HepG2 (cell line): ENCODE measurements around the gene GPS2. TPM values are rescaled to one million over a fixed set of nuclear protein-coding genes. Genes with fewer than 3 reads are reported as not detected.

Experiments
- AKNA ChIP-seq: sonication (generic); formaldehyde crosslinking; IDR thresholded peaks from 2 replicates; pipeline ENCODE4 v1.4.0; 2020; ENCODE audit warnings: missing genetic modification reagents, borderline replicate concordance
- ASH2L ChIP-seq: fragments of 300-600, 200-600 bp; sonication (generic); IDR thresholded peaks from 2 replicates; pipeline ENCODE4 v1.7.0; 2017; ENCODE audit warnings: low read depth, mild to moderate bottlenecking, moderate library complexity, mixed read lengths, low read length; ENCODE audit not compliant: insufficient read length
- KLF15 ChIP-seq: sonication (generic); formaldehyde crosslinking; IDR thresholded peaks from 2 replicates; pipeline ENCODE4 v1.8.1; 2023; ENCODE audit warnings: borderline replicate concordance, mild to moderate bottlenecking, inconsistent platforms, missing genetic modification reagents, mixed read lengths
- RFX3 ChIP-seq: IDR thresholded peaks from 2 replicates; pipeline ENCODE4 v1.6.1; 2016; ENCODE audit warnings: missing biosample characterization, missing genetic modification reagents
- TGIF2 ChIP-seq: IDR thresholded peaks from 2 replicates; pipeline ENCODE4 v1.6.1; 2016; ENCODE audit warnings: control low read depth, missing compliant biosample characterization
- ZBTB38 ChIP-seq: sonication (generic); formaldehyde crosslinking; IDR thresholded peaks from 2 replicates; pipeline ENCODE4 v1.5.1; 2020; ENCODE audit warnings: mild to moderate bottlenecking, missing genetic modification reagents
- ZNF143 ChIP-seq: sonication (generic); formaldehyde crosslinking; IDR thresholded peaks from 2 replicates; pipeline ENCODE4 v1.4.0; 2020; ENCODE audit warnings: missing genetic modification reagents
- ZNF225 ChIP-seq: sonication (generic); formaldehyde crosslinking; IDR thresholded peaks from 2 replicates; pipeline ENCODE4 v1.4.0; 2020; ENCODE audit warnings: mild to moderate bottlenecking, missing genetic modification reagents
- ZNF33B ChIP-seq: sonication (generic); formaldehyde crosslinking; IDR thresholded peaks from 2 replicates; pipeline ENCODE4 v1.5.1; 2020; ENCODE audit warnings: mild to moderate bottlenecking, missing genetic modification reagents
- ZNF556 ChIP-seq: sonication (generic); formaldehyde crosslinking; IDR thresholded peaks from 2 replicates; pipeline ENCODE4 v1.4.0; 2020; ENCODE audit warnings: mild to moderate bottlenecking, missing genetic modification reagents, borderline replicate concordance
- ZNF652 ChIP-seq: IDR thresholded peaks from 2 replicates; pipeline ENCODE4 v1.6.1; 2016; ENCODE audit warnings: low read depth, borderline replicate concordance
- ZNF768 ChIP-seq: sonication (generic); formaldehyde crosslinking; IDR thresholded peaks from 2 replicates; pipeline ENCODE4 v1.4.0; 2020; ENCODE audit warnings: missing genetic modification reagents
- polyA plus RNA-seq, 8 experiments: library from polyadenylated mRNA; depleted of rRNA in 3 of 8; stranded (reverse) in 7 of 8; unstranded in 1 of 8; fragments of >200 nt; fragmentation: Illumina TruSeq in 4 of 8; extraction: Trizol in 4 of 8; gene quantifications; 2 replicates each; pipeline versions ENCODE4 v1.2.1 to v1.2.3, GENCODE V29; 2011 to 2016; ENCODE audit warnings: low read depth in 4 of 8, missing spikeins in 1 of 8, mixed read lengths in 1 of 8; ENCODE audit not compliant: insufficient read depth in 1 of 8
- total RNA-seq, 5 experiments: library from RNA; depleted of rRNA; stranded (reverse); fragments of >200 nt; fragmentation: Illumina TruSeq; extraction: Trizol; gene quantifications; 2 replicates each; pipeline ENCODE4 v1.2.3, GENCODE V29; 2016; ENCODE audit warnings: low read depth in 1 of 5
- TF ChIP-seq, protein P1 (sequence below): IDR thresholded peaks from 2 replicates; pipeline ENCODE4 v1.6.1; 2016; ENCODE audit warnings: missing compliant biosample characterization, missing genetic modification reagents, borderline replicate concordance
- TF ChIP-seq, protein P2 (sequence below): sonication (generic); formaldehyde crosslinking; IDR thresholded peaks from 2 replicates; pipeline ENCODE4 v1.5.1; 2020; ENCODE audit warnings: mild to moderate bottlenecking, missing genetic modification reagents
- TF ChIP-seq, protein P3 (sequence below): IDR thresholded peaks from 2 replicates; pipeline ENCODE4 v1.6.1; 2016; ENCODE audit warnings: missing compliant biosample characterization, missing genetic modification reagents, borderline replicate concordance

The GPS2 gene
- total and polyA plus RNA-seq, 2 of the 13 experiments (the other 11 are each of a cell fraction or from before 2014, with no cell fraction given), result 58.0 to 59.4 TPM

GRCh38 chr17:7281953-7282751 lies 33.0 kb downstream of the GPS2 start (continued):
- TF ChIP-seq ZNF768 (CRISPR knock-in tag) (peak; percentile 36; the same call in 1 of the 2 replicates), ZBTB38 (0 out of 2 replicates have a peak, but pooled peaks have one; percentile 20), KLF15 (CRISPR knock-in tag) (0 out of 2 replicates have a peak, but pooled peaks have one; percentile 31), ZNF143 (CRISPR knock-in tag) (0 out of 2 replicates have a peak, but pooled peaks have one; percentile 7), ZNF225 (CRISPR knock-in tag) (no peak), ASH2L (no peak), TGIF2 (CRISPR knock-in tag) (no peak), ZNF556 (CRISPR knock-in tag) (0 out of 2 replicates have a peak, but pooled peaks have one; percentile 21), ZNF33B (no peak), RFX3 (no peak), ZNF652 (CRISPR knock-in tag) (no peak), AKNA (CRISPR knock-in tag) (no peak)
- TF ChIP-seq, protein P1, sequence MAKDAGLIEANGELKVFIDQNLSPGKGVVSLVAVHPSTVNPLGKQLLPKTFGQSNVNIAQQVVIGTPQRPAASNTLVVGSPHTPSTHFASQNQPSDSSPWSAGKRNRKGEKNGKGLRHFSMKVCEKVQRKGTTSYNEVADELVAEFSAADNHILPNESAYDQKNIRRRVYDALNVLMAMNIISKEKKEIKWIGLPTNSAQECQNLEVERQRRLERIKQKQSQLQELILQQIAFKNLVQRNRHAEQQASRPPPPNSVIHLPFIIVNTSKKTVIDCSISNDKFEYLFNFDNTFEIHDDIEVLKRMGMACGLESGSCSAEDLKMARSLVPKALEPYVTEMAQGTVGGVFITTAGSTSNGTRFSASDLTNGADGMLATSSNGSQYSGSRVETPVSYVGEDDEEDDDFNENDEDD (CRISPR knock-in tag), result peak; percentile 36; the same call in 1 of the 2 replicates
- TF ChIP-seq, protein P2, sequence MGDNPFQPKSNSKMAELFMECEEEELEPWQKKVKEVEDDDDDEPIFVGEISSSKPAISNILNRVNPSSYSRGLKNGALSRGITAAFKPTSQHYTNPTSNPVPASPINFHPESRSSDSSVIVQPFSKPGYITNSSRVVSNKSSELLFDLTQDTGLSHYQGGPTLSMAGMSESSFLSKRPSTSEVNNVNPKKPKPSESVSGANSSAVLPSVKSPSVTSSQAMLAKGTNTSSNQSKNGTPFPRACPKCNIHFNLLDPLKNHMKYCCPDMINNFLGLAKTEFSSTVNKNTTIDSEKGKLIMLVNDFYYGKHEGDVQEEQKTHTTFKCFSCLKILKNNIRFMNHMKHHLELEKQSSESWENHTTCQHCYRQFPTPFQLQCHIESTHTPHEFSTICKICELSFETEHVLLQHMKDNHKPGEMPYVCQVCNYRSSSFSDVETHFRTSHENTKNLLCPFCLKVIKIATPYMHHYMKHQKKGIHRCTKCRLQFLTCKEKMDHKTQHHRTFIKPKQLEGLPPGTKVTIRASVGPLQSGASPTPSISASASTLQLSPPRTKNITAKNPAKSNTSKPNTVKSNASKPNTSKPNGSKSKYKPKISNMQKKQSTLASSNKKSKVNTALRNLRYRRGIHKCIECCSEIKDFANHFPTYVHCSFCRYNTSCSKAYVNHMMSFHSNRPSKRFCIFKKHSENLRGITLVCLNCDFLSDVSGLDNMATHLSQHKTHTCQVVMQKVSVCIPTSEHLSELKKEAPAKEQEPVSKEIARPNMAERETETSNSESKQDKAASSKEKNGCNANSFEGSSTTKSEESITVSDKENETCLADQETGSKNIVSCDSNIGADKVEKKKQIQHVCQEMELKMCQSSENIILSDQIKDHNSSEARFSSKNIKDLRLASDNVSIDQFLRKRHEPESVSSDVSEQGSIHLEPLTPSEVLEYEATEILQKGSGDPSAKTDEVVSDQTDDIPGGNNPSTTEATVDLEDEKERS (CRISPR knock-in tag), result no peak
- TF ChIP-seq, protein P3, sequence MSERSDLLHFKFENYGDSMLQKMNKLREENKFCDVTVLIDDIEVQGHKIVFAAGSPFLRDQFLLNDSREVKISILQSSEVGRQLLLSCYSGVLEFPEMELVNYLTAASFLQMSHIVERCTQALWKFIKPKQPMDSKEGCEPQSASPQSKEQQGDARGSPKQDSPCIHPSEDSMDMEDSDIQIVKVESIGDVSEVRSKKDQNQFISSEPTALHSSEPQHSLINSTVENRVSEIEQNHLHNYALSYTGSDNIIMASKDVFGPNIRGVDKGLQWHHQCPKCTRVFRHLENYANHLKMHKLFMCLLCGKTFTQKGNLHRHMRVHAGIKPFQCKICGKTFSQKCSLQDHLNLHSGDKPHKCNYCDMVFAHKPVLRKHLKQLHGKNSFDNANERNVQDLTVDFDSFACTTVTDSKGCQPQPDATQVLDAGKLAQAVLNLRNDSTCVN, result 0 out of 2 replicates have a peak, but pooled peaks have one; percentile 28
